Head of caudate nucleus (tissue), 42 donors: ENCODE measurements around the gene RNF135.
"Not testable (repeated sequence)": the region's sequence is repeated elsewhere in the genome, so short reads cannot be mapped to it uniquely, and the experiment has no call there.

Experiments used
- DNase-seq, 42 donors: peaks; one replicate each; pipeline versions ENCODE4 v3.0.0 to v3.0.0-alpha.2; 2020 to 2021; ENCODE audit warnings: mixed read lengths in 7 of 42
- intact Hi-C: fragments of 100-400 bp; cut with DNase I; formaldehyde crosslinking; loops from one replicate; pipeline ENCODE4 v1.15.0; 2022

The RNF135 gene

GRCh38 chr17:30952638-30953393 lies 18.0 kb upstream of the RNF135 start:
- no peak for DNase-seq
- intact Hi-C loops: no loop called here

DNA sequence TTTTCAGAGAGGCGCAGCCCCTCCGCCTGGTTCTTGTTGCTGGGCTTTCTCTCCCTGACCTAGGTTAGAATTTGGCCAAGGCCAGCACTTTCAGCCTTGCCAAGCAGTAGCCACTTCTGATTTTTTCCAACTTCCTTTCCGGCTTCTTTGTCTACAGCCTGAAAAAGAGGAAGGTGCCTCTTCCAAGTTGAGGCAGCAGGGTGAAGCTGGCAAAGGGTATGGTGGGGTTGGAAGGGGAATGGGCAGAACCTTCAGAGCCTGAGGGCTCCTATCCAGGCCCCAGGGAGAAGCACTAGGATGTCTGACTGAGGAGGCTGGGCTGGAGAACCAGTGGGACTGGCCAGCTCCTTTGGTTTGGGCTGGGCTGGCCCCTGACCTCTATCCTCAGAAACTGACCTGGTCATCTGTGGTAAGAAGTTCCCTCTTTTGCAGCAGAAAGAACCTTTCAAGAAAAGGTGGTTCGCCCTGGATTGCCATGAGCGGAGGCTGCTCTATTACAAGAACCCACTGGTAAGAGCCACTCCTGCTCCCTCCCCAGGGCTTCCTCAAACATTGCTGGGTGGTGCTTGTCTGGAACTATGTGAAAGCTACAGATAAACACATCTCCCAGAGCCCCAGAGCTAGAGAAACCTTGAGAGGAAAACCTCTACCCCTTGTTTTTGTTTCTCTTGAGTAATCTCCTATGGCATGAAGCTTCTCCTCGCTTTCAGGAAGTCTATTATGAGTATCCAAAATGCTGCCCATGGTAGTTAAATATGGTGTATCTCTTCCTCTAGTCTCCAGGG lies 16.6 kb upstream of the RNF135 start:
- DNase-seq: peak in 5 of 42 donors; percentile 24 to 40 (median 28)
- intact Hi-C loops: no loop called here

- peak in 2 of 42 donors; percentile 19 to 40 for DNase-seq
- intact Hi-C loops: no loop called here
Measured at GRCh38 chr17:30956764-30957374, 14.0 kb upstream of the RNF135 start.

- intact Hi-C loops: no loop called here
- peak in 1 of 42 donors; percentile 13 for DNase-seq
Measured at GRCh38 chr17:30957741-30958140, 13.1 kb upstream of the RNF135 start.

DNA sequence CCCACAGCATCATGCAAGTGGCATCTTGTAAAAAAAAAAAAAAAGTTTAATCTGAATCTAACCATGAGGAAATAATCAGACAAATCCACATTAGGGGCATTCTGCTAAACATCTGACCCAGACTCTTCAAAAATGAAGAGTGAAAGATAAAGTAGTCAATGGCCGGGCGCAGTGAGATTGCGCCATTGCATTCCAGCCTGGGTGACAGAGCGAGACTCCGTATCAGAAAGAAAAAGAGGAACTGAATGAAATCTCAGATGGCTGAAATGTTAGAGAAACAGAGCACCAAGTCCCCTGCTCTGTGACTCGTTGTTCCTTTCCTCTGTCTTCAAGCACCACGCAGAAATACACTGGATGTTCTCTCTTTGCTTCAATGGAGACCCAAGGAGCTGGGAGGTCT lies 12.7 kb upstream of the RNF135 start:
- intact Hi-C loops: no loop called here
- DNase-seq: peak in 1 of 42 donors; percentile 29

DNA sequence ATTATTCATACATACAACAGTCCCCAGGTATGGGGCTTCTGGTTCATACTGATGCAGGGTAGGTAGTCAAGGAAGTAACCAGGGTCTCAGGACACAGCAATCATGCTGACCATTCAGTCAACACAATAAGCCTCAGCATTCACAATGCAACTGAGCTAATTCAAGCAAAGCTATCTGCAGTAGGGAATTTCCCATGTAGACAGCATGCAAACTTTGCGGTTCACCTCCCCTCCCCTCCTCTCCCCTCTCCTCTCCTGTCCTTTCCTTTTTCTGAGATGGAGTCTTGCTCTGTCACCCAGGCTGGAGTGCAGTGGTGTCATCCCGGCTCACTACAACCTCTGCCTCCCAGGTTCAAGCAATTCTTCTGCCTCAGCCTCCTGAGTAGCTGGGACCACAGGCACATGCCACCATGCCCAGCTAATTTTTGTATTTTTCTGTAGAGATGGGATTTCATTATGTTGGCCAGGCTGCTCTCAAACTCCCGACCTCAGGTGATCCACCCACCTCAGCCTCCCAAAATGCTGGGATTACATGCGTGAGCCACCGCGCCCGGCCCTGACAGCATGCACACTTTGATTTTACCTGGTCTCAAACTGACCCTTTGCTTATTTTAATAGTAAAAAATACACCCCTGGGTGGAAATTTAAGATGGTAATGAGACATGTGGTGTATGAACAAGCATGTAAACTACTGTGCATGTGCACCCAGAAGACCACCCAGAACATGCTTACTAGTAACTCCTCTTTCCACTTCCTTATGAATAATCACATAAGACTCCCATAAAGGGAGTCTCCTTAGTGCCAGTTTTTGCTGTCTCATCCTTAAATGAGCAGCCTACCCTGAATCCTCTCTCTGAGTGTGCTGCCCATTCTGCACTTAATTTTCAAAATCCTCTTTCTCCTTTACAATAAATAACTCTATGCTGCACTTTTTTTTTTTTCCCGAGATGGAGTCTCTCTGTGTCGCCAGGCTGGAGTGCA lies 9.3 kb upstream of the RNF135 start:
- peak in 1 of 42 donors; percentile 41 for DNase-seq
- intact Hi-C loops: no loop called here

GRCh38 chr17:30964312-30964711 lies 6.5 kb upstream of the RNF135 start:
- intact Hi-C loops, DNase-seq: not testable (repeated sequence)

- intact Hi-C loops: no loop called here
- DNase-seq: peak in 1 of 42 donors; percentile 16
Measured at GRCh38 chr17:30964876-30965275, 6.0 kb upstream of the RNF135 start.

GRCh38 chr17:30965686-30966085 lies 5.2 kb upstream of the RNF135 start:
- peak in 1 of 42 donors; percentile 18 for DNase-seq
- intact Hi-C loops: no loop called here

DNA sequence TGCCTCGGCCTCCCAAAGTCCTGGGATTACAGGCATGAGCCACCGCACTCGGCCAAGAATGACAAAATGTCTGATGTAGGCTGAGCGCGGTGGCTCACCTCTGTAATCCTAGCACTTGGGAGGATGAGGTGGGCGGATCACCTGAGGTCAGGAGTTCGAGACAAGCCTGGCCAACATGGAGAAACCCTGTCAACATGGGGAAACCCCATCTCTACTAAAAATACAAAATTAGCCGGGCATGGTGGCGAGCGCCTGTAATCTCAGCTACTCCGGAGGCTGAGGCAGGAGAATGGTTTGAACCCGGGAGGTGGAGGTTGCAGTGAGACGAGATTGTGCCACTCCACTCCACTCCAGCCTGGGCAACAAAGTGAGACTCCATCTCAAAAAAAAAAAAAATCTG lies 2.9 kb upstream of the RNF135 start:
- peak in 2 of 42 donors; percentile 9 to 12 for DNase-seq
- intact Hi-C loops: not testable (repeated sequence)

- DNase-seq: peak in 5 of 42 donors; percentile 24 to 43 (median 35)
- intact Hi-C loops: no loop called here
Measured at GRCh38 chr17:30969989-30970830, 629 bp upstream of the RNF135 start.

DNA sequence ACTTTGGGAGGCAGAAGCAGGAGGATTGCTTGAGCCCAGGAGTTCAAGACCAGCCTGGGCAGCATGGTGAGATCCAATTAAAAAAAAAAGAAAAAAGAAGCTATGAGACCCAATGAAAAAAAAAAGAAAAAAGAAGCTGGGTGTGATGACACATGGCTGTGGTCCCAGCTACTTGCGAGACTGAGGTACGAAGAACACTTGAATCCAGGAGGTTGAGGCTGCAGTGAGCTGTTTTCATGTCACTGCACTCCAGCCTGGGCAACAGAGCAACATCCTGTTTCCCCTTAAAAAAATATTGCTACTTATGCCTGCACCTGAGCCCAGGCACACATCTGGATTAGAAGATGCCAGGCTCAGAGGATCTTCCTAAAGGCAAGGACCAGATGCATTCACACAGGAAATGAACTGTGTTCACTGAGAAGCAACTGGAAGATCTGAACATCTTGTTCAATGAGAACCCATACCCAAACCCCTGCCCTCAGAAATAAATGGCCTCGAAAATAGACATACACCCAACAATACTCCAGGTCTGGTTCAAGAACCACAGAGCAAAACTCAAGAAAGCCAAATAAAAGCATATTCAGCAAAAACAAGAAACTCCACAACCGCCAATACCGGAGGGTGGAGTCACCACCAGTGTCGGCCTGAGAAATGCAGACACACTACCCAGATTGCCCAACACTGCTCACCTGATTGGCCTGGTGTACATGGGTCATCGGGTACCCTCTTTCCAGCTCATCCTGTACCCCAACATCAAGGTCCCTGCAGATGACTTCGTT lies 4.4 kb downstream of the RNF135 start:
- DNase-seq: peak in 1 of 42 donors; percentile 16
- intact Hi-C loops: no loop called here

DNA sequence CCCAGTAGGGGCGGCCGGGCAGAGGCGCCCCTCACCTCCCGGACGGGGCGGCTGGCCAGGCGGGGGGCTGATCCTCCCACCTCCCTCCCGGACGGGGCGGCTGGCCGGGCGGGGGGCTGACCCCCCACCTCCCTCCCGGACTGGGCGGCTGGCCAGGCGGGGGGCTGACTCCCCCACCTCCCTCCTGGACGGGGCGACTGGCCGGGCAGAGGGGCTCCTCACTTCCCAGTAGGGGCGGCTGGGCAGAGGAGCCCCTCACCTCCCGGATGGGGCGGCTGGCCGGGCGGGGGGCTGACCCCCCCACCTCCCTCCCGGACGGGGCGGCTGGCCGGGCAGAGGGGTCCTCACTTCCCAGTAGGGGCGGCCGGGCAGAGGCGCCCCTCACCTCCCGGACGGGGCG lies 9.1 kb downstream of the RNF135 start:
- intact Hi-C loops, DNase-seq: not testable (repeated sequence)

DNA sequence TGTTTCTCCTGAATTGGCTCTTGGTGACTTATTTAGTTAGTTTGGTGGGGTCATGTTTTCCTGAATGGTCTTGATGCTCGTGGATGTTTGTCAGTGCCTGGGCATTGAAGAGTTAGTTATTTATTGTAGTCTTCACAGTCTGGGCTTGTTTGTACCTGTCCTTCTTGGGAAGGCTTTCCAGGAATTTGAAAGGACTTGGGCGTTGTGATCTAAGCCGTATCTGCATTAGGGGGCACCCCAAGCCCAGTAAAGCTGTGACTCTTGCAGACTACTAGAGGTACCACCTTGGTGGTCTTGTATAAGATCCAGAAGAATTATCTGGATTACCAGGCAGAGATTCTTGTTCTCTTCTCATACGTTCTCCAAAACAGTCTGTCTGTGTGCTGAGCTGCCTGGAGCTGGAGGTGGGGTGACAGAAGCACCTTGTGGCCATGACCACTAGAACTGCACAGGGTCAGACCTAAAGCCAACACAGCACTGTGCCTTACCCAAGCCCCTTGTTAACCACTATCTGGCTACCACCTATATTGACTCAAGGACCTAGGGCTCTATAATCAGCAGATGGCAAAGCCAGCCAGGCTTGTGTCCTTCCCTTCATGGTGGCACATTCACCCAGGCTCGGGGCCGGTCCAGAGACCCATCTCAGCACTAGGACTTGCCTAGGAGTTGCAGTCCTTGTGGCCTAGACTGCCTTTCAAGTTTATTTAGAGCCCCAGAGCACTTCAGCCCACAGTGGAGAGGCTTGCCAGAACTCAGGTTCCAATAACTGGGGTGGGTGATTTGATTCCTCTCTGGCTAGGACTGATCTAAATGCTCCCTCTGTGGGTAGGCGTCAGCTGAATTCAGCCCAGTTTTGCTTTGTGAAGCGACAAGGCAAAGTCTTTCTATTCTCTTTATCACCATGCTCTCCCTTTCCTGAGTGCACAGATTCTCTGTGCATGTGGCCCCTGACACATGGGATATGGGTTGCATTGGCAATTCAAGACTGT lies 11.0 kb downstream of the RNF135 start:
- intact Hi-C loops: no loop called here

GRCh38 chr17:30982855-30983254 lies 12.0 kb downstream of the RNF135 start:
- intact Hi-C loops: no loop called here
- no peak for DNase-seq

More for the DNA sequence above, 11.0 kb downstream of the RNF135 start:
- DNase-seq: peak in 1 of 42 donors; percentile 12

GRCh38 chr17:30990458-30990857 lies 19.6 kb downstream of the RNF135 start:
- intact Hi-C loops: no loop called here
- DNase-seq: no peak
